Neural cell (in vitro differentiated cells): ENCODE data around the gene PTX4. TPM values are rescaled to one million over a fixed set of nuclear protein-coding genes. Genes with fewer than 3 reads are reported as not detected.

Experiments
- H2AFZ ChIP-seq: fragments of 200-600, 300-800 bp; sonication (generic), shearing (Covaris generic); 2 replicates; pipeline ENCODE4 v1.6.0; 2014; ENCODE audit warnings: low read depth, mild to moderate bottlenecking, antibody characterized with exemption, low read length, moderate library complexity
- H3F3A ChIP-seq: fragments of 200-600 bp; shearing (Covaris generic); 2 replicates; pipeline ENCODE4 v1.6.1; 2016; ENCODE audit warnings: mild to moderate bottlenecking, moderate library complexity, mixed read lengths, antibody characterized with exemption, low read length; ENCODE audit not compliant: insufficient read depth, poor library complexity, severe bottlenecking
- H3K27ac ChIP-seq: fragments of 200-600, 300-800 bp; sonication (generic), shearing (Covaris generic); 2 replicates; pipeline ENCODE4 v1.5.1; 2014; ENCODE audit warnings: mild to moderate bottlenecking, low read length, moderate library complexity
- H3K27me3 ChIP-seq: fragments of 300-800, 200-600 bp; sonication (generic), shearing (Covaris generic); 2 replicates; pipeline ENCODE4 v1.6.0; 2014; ENCODE audit warnings: mild to moderate bottlenecking, low read depth, low read length, moderate library complexity; ENCODE audit not compliant: insufficient read depth
- H3K36me3 ChIP-seq: fragments of 300-800, 200-600 bp; sonication (generic), shearing (Covaris generic); 2 replicates; pipeline ENCODE4 v1.5.1; 2014; ENCODE audit warnings: mild to moderate bottlenecking, antibody characterized with exemption, low read length, moderate library complexity; ENCODE audit not compliant: insufficient read depth
- H3K4me2 ChIP-seq: fragments of 300-800, 200-600 bp; sonication (generic), shearing (Covaris generic); 2 replicates; pipeline ENCODE4 v1.6.0; 2014; ENCODE audit warnings: mild to moderate bottlenecking, low read length
- H3K4me3 ChIP-seq: fragments of 300-800, 200-600 bp; sonication (generic), shearing (Covaris generic); 2 replicates; pipeline ENCODE4 v1.5.1; 2014; ENCODE audit warnings: mild to moderate bottlenecking, low read length, moderate library complexity
- H3K79me2 ChIP-seq: fragments of 200-600 bp; shearing (Covaris generic); replicated peaks from 2 replicates; pipeline ENCODE4 v1.6.0; 2014; ENCODE audit warnings: mild to moderate bottlenecking, low read length, moderate library complexity; ENCODE audit not compliant: insufficient read depth
- H3K9ac ChIP-seq: fragments of 300-800, 200-600 bp; sonication (generic), shearing (Covaris generic); 2 replicates; pipeline ENCODE4 v1.6.1; 2016; ENCODE audit warnings: mild to moderate bottlenecking, low read length, mixed read lengths
- H3K9me2 ChIP-seq: fragments of 200-600 bp; shearing (Covaris generic); 2 replicates; pipeline ENCODE4 v1.6.1; 2016; ENCODE audit warnings: mild to moderate bottlenecking, low read length, mixed read lengths; ENCODE audit not compliant: insufficient read depth
- H3K9me3 ChIP-seq: fragments of 200-600, 300-800 bp; sonication (generic), shearing (Covaris generic); 2 replicates; pipeline ENCODE4 v1.6.1; 2016; ENCODE audit warnings: mild to moderate bottlenecking, mixed run types, low read length, moderate library complexity, mixed read lengths
- H4K20me1 ChIP-seq: fragments of 200-600 bp; shearing (Covaris generic); 2 replicates; pipeline ENCODE4 v1.6.1; 2016; ENCODE audit warnings: mild to moderate bottlenecking, mixed run types; ENCODE audit not compliant: insufficient read depth
- EP300 ChIP-seq: fragments of 450-650 bp; conservative IDR thresholded peaks from 2 replicates; pipeline ENCODE4 v1.6.1; 2014; ENCODE audit warnings: antibody characterized with exemption, mild to moderate bottlenecking, moderate library complexity; ENCODE audit not compliant: poor library complexity, severe bottlenecking
- EZH2 ChIP-seq: fragments of 200-600, 300-800 bp; shearing (Covaris generic), sonication (generic); IDR thresholded peaks from 2 replicates; pipeline ENCODE4 v1.6.1; 2014; ENCODE audit warnings: antibody characterized with exemption, low read length, borderline replicate concordance, mild to moderate bottlenecking; ENCODE audit not compliant: insufficient read depth, poor library complexity, severe bottlenecking
- MXI1 ChIP-seq: fragments of 450-650 bp; conservative IDR thresholded peaks from 2 replicates; pipeline ENCODE4 v1.6.1; 2014; ENCODE audit warnings: antibody characterized with exemption, mild to moderate bottlenecking; ENCODE audit not compliant: poor library complexity, severe bottlenecking
- POLR2AphosphoS5 ChIP-seq: IDR thresholded peaks from 2 replicates; pipeline ENCODE4 v1.6.1; 2012
- RAD21 ChIP-seq: fragments of 450-650 bp; conservative IDR thresholded peaks from 2 replicates; pipeline ENCODE4 v1.6.1; 2014; ENCODE audit warnings: antibody characterized with exemption, mild to moderate bottlenecking, moderate library complexity
- SMC3 ChIP-seq: fragments of 450-650 bp; conservative IDR thresholded peaks from 2 replicates; pipeline ENCODE4 v1.6.1; 2014; ENCODE audit warnings: antibody characterized with exemption, mild to moderate bottlenecking, moderate library complexity; ENCODE audit not compliant: poor library complexity
- TAF1 ChIP-seq: IDR thresholded peaks from 2 replicates; pipeline ENCODE4 v1.6.1; 2012; ENCODE audit warnings: low read depth
- polyA plus RNA-seq: library from polyadenylated mRNA; depleted of rRNA; stranded (reverse); fragments of >200 nt; gene quantifications from 2 replicates; pipeline ENCODE4 v1.2.3, GENCODE V29; 2014
- TF ChIP-seq, protein P1 (sequence below): IDR thresholded peaks from 2 replicates; pipeline ENCODE4 v1.6.1; 2012; ENCODE audit warnings: borderline replicate concordance
- TF ChIP-seq, protein P2 (sequence below): fragments of 450-650 bp; IDR thresholded peaks from 2 replicates; pipeline ENCODE4 v1.5.1; 2014; ENCODE audit warnings: antibody characterized with exemption, mild to moderate bottlenecking, moderate library complexity; ENCODE audit not compliant: poor library complexity, severe bottlenecking

PTX4 gene
- polyA plus RNA-seq, 1 donor from 2014 or later: not detected

DNA sequence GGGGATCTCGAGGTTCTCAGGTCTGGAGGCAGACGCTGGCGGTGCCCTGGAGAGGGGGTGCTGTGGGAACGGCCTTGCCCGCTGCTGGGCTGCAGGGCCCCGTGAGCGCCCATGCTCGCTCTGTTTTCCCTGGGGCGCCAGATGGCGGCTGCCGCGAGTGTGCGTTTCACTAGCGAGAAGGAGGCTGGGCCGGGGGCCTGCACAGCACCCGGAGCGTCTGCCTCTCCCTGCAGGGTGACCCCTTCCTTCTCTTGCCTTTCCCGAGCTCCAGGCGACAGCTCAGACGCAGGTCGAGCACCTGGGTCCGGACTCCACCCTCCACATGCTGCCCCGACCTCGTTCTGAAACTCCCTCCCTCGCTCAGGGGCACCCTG, 7.1 kb upstream of the PTX4 start:
- H3K27ac ChIP-seq: no peak overlapping the region
- no peaks in the 10 kb centered on the region for H3F3A ChIP-seq
- no peak overlapping the region for H3K4me2 ChIP-seq
- H3K4me3 ChIP-seq: no peak overlapping the region
- no peaks in the 10 kb centered on the region for H3K36me3 ChIP-seq
- H3K27me3 ChIP-seq: no peaks in the 10 kb centered on the region
- no peak overlapping the region for H2AFZ ChIP-seq
- H3K9ac ChIP-seq: no peak overlapping the region
- H4K20me1 ChIP-seq: no peaks in the 10 kb centered on the region
- H3K79me2 ChIP-seq: no peaks in the 10 kb centered on the region
- H3K9me3 ChIP-seq: no peaks in the 10 kb centered on the region
- TF ChIP-seq, protein P1, sequence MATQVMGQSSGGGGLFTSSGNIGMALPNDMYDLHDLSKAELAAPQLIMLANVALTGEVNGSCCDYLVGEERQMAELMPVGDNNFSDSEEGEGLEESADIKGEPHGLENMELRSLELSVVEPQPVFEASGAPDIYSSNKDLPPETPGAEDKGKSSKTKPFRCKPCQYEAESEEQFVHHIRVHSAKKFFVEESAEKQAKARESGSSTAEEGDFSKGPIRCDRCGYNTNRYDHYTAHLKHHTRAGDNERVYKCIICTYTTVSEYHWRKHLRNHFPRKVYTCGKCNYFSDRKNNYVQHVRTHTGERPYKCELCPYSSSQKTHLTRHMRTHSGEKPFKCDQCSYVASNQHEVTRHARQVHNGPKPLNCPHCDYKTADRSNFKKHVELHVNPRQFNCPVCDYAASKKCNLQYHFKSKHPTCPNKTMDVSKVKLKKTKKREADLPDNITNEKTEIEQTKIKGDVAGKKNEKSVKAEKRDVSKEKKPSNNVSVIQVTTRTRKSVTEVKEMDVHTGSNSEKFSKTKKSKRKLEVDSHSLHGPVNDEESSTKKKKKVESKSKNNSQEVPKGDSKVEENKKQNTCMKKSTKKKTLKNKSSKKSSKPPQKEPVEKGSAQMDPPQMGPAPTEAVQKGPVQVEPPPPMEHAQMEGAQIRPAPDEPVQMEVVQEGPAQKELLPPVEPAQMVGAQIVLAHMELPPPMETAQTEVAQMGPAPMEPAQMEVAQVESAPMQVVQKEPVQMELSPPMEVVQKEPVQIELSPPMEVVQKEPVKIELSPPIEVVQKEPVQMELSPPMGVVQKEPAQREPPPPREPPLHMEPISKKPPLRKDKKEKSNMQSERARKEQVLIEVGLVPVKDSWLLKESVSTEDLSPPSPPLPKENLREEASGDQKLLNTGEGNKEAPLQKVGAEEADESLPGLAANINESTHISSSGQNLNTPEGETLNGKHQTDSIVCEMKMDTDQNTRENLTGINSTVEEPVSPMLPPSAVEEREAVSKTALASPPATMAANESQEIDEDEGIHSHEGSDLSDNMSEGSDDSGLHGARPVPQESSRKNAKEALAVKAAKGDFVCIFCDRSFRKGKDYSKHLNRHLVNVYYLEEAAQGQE: no peak
- TF ChIP-seq, protein P2, sequence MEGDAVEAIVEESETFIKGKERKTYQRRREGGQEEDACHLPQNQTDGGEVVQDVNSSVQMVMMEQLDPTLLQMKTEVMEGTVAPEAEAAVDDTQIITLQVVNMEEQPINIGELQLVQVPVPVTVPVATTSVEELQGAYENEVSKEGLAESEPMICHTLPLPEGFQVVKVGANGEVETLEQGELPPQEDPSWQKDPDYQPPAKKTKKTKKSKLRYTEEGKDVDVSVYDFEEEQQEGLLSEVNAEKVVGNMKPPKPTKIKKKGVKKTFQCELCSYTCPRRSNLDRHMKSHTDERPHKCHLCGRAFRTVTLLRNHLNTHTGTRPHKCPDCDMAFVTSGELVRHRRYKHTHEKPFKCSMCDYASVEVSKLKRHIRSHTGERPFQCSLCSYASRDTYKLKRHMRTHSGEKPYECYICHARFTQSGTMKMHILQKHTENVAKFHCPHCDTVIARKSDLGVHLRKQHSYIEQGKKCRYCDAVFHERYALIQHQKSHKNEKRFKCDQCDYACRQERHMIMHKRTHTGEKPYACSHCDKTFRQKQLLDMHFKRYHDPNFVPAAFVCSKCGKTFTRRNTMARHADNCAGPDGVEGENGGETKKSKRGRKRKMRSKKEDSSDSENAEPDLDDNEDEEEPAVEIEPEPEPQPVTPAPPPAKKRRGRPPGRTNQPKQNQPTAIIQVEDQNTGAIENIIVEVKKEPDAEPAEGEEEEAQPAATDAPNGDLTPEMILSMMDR: no peak
- TF ChIP-seq EZH2 (no peak), TAF1 (no peak), MXI1 (no peak), EP300 (no peak), SMC3 (no peak), RAD21 (no peak)
- no peaks in the 10 kb centered on the region for H3K9me2 ChIP-seq

DNA sequence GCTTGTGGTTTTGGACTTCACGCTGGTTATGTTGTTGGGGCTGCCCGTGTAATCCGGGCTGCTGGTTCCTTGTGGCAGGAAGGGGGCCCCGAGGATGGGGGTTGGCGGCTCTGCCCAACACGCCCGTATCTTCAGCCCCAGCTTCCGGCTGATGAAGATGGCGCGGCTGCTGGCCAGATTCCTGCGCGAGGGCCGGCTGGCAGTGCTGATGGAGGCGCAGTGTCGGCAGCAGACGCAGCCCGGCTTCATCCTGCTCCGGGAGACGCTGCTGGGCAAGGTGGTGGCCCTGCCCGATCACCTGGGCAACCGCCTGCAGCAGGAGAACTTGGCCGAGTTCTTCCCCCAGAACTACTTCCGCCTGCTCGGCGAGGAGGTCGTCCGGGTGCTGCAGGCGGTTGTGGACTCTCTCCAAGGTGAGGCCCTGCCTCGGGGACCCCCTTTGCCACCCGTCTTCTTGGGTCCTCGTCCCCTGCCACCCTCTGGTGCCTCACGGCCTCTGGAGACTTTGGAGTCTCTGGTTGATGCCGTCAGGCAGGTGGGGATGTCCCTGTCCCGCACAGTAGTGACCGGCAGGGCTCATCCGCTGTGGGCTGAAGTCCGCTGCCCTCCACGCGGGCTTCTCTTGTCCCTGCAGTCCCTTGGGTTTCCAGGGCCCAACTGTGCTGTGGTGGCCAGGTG, 6.6 kb upstream of the PTX4 start:
- H4K20me1 ChIP-seq: no peaks in the 10 kb centered on the region
- no peaks in the 10 kb centered on the region for H3K36me3 ChIP-seq

More for the DNA sequence above, 6.6 kb upstream of the PTX4 start:
- Histone ChIP-seq H3F3A (no peaks in the 10 kb centered on the region), H3K9ac (no peak overlapping the region), H3K27ac (no peak overlapping the region), H3K4me2 (no peak overlapping the region), H3K79me2 (no peaks in the 10 kb centered on the region), H3K9me3 (no peaks in the 10 kb centered on the region), H3K9me2 (no peaks in the 10 kb centered on the region), H3K27me3 (no peaks in the 10 kb centered on the region), H3K4me3 (no peak overlapping the region), H2AFZ (no peak overlapping the region)
- TF ChIP-seq, protein P2: no peak
- TF ChIP-seq MXI1 (no peak), TAF1 (no peak), POLR2AphosphoS5 (no peak), RAD21 (no peak), SMC3 (no peak), EZH2 (no peak), EP300 (no peak)
- TF ChIP-seq, protein P1: no peak
